ENCODE measurements around the gene NAB2. TPM values are rescaled to one million over a fixed set of nuclear protein-coding genes. Genes with fewer than 3 reads are reported as not detected.
A peak's percentile ranks its signal among the peaks of the same experiment; 100 is the strongest.
"Not testable (repeated sequence)": the region's sequence is repeated elsewhere in the genome, so short reads cannot be mapped to it uniquely, and the experiment has no call there.

Gene NAB2
- total RNA-seq, 1 donor from 2014 or later: 32.0 TPM

DNA sequence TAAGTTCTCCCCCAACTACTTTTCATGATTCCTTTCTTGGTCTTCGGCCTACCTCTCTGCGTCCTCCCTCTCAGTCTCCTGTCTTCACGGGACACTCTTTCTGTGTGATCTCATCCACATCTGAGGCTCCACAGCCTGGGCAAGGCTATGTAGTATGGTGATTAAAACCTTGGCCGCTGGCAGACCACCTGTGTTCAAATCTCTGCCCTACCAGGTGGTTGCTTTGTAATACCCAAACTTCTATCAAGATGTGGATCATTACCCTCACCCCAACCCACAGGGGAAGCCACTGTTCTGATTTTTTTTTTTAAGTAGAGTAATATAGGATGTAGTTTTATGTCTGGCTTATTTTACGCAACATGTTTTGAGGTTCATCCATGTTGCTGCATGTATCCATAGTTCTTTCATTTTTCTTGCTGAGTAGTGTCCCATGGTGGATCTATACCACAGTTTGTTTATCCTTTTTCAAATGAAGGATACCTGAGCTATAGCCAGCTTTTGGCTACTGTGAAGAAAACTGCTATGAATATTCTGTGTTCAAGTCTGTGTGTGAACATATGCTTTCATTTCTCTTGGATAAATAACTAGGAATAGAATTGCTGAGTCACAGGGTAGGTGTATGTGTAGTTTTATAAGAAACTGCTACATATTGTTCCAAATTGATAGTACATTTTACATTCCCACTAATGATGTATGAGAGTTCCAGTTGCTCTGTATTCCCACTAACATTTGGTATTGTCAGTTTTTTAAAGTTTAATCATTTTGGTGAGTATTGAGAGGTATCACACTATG lies 30.6 kb downstream of the NAB2 start:
- Histone ChIP-seq H3K4me3 (ENCODE audit: low read depth, low read length) (no peak overlapping the region), H3K27me3 (ENCODE audit: control insufficient read depth, insufficient read depth, low read length) (no peaks in the 10 kb centered on the region), H3K36me3 (ENCODE audit: control insufficient read depth, insufficient read depth, low read length) (no peaks in the 10 kb centered on the region)
- no peak for DNase-seq (ENCODE audit: low read depth)
- TF ChIP-seq, protein P1, sequence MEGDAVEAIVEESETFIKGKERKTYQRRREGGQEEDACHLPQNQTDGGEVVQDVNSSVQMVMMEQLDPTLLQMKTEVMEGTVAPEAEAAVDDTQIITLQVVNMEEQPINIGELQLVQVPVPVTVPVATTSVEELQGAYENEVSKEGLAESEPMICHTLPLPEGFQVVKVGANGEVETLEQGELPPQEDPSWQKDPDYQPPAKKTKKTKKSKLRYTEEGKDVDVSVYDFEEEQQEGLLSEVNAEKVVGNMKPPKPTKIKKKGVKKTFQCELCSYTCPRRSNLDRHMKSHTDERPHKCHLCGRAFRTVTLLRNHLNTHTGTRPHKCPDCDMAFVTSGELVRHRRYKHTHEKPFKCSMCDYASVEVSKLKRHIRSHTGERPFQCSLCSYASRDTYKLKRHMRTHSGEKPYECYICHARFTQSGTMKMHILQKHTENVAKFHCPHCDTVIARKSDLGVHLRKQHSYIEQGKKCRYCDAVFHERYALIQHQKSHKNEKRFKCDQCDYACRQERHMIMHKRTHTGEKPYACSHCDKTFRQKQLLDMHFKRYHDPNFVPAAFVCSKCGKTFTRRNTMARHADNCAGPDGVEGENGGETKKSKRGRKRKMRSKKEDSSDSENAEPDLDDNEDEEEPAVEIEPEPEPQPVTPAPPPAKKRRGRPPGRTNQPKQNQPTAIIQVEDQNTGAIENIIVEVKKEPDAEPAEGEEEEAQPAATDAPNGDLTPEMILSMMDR (IDR thresholded peaks at IDR 0.05; ENCODE audit: insufficient read depth, low read length, poor library complexity, severe bottlenecking): no peak

DNA sequence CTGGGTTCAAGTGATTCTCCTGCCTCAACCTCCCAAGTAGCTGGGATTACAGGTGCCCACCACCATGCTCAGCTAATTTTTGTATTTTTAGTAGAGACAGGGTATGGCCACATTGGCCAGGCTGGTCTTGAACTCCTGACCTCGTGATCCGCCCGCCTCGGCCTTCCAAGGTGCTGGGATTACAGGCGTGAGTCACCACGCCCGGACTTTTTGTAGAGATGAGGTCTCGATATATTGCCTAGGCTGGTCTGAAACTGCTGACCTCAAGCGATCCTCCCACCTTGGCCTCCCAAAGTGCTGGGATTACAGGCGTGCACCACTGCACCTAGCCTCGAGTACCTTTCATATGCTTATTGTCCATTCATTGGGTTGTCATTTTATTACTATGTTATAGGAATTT lies 31.8 kb downstream of the NAB2 start:
- H3K27me3 ChIP-seq (ENCODE audit: control insufficient read depth, insufficient read depth, low read length); DNase-seq (ENCODE audit: low read depth); H3K36me3 ChIP-seq (ENCODE audit: control insufficient read depth, insufficient read depth, low read length); H3K4me3 ChIP-seq (ENCODE audit: low read depth, low read length): not testable (repeated sequence)

DNA sequence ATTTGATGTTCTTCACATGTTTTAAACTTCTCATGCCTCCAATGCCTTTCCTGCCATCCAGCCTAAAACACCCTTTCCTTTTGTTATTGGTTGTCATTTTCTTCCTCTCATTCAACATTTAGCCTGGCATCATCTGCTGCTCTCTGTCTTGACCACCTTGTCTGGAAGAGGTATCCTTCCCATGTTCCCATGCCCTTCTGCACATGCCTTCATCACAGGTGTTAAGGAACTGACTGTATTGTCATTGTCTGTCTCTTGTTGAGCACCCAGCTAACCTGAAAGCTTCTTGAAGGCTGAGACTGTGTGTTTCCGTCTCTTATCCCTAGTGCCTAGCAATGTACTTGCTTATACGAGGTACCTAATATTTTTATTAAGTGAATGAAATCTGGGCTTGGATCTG lies 34.9 kb downstream of the NAB2 start:
- Histone ChIP-seq H3K4me3 (ENCODE audit: low read depth, low read length) (no peak overlapping the region), H3K36me3 (ENCODE audit: control insufficient read depth, insufficient read depth, low read length) (no peaks in the 10 kb centered on the region), H3K27me3 (ENCODE audit: control insufficient read depth, insufficient read depth, low read length) (peaks cover 2% of the 10 kb centered on the region)
- TF ChIP-seq, protein P1 (IDR thresholded peaks at IDR 0.05; ENCODE audit: insufficient read depth, low read length, poor library complexity, severe bottlenecking): no peak
- no peak for DNase-seq (ENCODE audit: low read depth)

DNA sequence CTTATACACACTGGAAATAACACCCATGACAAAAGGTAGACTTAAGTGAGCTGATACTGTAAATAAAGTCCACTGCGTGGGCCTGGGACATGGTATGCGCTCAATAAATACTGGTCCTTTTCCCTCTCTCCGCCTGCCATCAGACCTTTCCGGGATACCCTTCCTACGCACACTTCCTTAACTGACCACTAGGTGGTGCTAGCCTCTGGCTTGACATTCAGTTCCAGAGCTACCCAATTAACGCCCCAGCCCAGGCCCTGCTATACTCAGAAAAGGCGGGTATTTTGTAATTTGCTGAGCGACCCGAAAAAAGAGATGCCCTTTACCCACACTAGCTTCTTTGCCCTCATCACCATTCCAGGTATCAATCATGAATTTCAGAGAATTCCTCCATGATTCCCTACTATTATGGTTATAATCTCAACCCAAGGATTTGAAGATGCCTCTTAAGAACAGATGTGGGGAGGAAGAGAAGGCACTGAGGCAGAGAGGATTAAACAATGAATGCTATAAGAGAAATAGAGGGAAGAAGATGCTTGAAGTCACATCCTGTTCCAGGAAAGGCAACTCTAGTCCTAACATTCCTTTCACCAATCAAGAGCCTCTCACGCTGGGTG lies 35.5 kb downstream of the NAB2 start:
- TF ChIP-seq, protein P1 (IDR thresholded peaks at IDR 0.05; ENCODE audit: insufficient read depth, low read length, poor library complexity, severe bottlenecking): peak; percentile 96
- Histone ChIP-seq H3K27me3 (ENCODE audit: control insufficient read depth, insufficient read depth, low read length) (peaks cover 2% of the 10 kb centered on the region), H3K4me3 (ENCODE audit: low read depth, low read length) (no peak overlapping the region), H3K36me3 (ENCODE audit: control insufficient read depth, insufficient read depth, low read length) (no peaks in the 10 kb centered on the region)
- no peak for DNase-seq (ENCODE audit: low read depth)

DNA sequence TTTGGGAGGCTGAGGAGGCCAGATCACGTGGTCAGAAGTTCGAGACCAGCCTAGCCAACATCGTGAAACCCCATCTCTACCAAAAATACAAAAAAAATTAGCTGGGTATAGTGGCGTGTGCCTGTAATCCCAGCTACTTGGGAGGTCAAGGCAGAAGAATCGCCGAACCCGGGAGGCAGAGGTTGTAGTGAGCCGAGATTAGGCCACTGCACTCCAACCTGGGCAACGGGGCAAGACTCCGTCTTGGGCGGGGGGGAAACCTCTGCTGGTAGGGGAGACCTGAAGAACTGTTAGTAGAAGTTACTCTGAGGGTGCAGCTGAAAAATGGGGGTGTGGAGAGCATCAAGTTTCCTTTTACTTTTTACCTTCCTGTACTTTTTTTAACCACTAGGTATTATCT lies 37.1 kb downstream of the NAB2 start:
- no peak for DNase-seq (ENCODE audit: low read depth)
- TF ChIP-seq, protein P1 (IDR thresholded peaks at IDR 0.05; ENCODE audit: insufficient read depth, low read length, poor library complexity, severe bottlenecking): no peak
- H3K36me3 ChIP-seq (ENCODE audit: control insufficient read depth, insufficient read depth, low read length): no peaks in the 10 kb centered on the region
- peaks cover 2% of the 10 kb centered on the region for H3K27me3 ChIP-seq (ENCODE audit: control insufficient read depth, insufficient read depth, low read length)
- H3K4me3 ChIP-seq (ENCODE audit: low read depth, low read length): no peak overlapping the region

DNA sequence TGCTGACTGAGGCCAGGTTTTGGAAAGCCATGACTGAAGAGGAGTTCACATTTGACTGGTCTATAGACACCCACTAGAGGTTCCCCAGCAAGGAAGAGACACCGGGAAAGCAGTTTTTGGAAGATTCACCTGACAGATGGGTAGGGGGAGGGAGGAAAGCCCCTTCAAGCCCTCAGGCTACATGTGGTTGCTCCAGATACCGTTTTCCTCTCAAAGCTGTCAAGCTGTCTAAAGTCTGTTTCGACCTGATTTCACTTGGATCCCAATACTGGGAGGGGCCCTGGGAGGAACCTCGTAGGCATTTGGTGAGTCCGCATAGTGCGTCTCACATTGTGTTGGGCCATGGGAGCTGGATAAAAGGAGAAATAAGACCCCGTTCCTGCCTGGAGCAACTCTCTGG lies 37.6 kb downstream of the NAB2 start:
- Histone ChIP-seq H3K4me3 (ENCODE audit: low read depth, low read length) (no peak overlapping the region), H3K36me3 (ENCODE audit: control insufficient read depth, insufficient read depth, low read length) (no peaks in the 10 kb centered on the region), H3K27me3 (ENCODE audit: control insufficient read depth, insufficient read depth, low read length) (peaks cover 2% of the 10 kb centered on the region)
- no peak for DNase-seq (ENCODE audit: low read depth)
- TF ChIP-seq, protein P1 (IDR thresholded peaks at IDR 0.05; ENCODE audit: insufficient read depth, low read length, poor library complexity, severe bottlenecking): no peak

Measured in kidney epithelial cell (primary cell).